Adipocyte (in vitro differentiated cells): ENCODE data around the gene IFNL3.
"Not testable (repeated sequence)": the region's sequence is repeated elsewhere in the genome, so short reads cannot be mapped to it uniquely, and the experiment has no call there.

Experiments used
- DNase-seq: peaks from one replicate; pipeline ENCODE4 v3.0.0-alpha.2; 2015; ENCODE audit warnings: low read depth
- H3K27me3 ChIP-seq: replicated peaks from 2 replicates; pipeline ENCODE4 v1.7.0; 2013; ENCODE audit warnings: mild to moderate bottlenecking, low read length, moderate library complexity; ENCODE audit not compliant: control insufficient read depth, insufficient read depth
- H3K36me3 ChIP-seq: 2 replicates; pipeline ENCODE4 v1.7.0; 2013; ENCODE audit warnings: low read length, mild to moderate bottlenecking, moderate library complexity; ENCODE audit not compliant: control insufficient read depth, insufficient read depth, severe bottlenecking
- H3K4me1 ChIP-seq: 2 replicates; pipeline ENCODE4 v1.7.0; 2013; ENCODE audit warnings: mild to moderate bottlenecking, low read length, moderate library complexity; ENCODE audit not compliant: control insufficient read depth, insufficient read depth
- H3K4me3 ChIP-seq: 2 replicates; pipeline ENCODE4 v1.7.0; 2013; ENCODE audit warnings: mild to moderate bottlenecking, low read length, moderate library complexity
- H3K9ac ChIP-seq: 2 replicates; pipeline ENCODE4 v1.7.0; 2013; ENCODE audit warnings: mild to moderate bottlenecking, low read length, moderate library complexity
- H3K9me3 ChIP-seq: 2 replicates; pipeline ENCODE4 v1.7.0; 2013; ENCODE audit warnings: mild to moderate bottlenecking, low read length, moderate library complexity; ENCODE audit not compliant: control insufficient read depth

IFNL3 gene

GRCh38 chr19:39244410-39245100 lies at the start of gene IFNL3:
TSS of gene IFNL3 (minus strand) at chr19:39245006. CDS start at chr19:39244967, 39 bp downstream.
- H3K27me3 ChIP-seq: peaks cover 25% of the 10 kb centered on the region
- not testable (repeated sequence) for H3K36me3 ChIP-seq

GRCh38 chr19:39293394-39293793 lies 48.6 kb upstream of the IFNL3 start:
- Histone ChIP-seq H3K9ac (no peak overlapping the region), H3K4me1 (no peaks in the 10 kb centered on the region), H3K36me3 (no peaks in the 10 kb centered on the region), H3K4me3 (no peak overlapping the region), H3K9me3 (no peaks in the 10 kb centered on the region), H3K27me3 (peaks cover 54% of the 10 kb centered on the region)
- DNase-seq: no peak

More at GRCh38 chr19:39244410-39245100, at the start of gene IFNL3:
- not testable (repeated sequence) for H3K9ac ChIP-seq, H3K4me3 ChIP-seq, H3K9me3 ChIP-seq, H3K4me1 ChIP-seq, DNase-seq

GRCh38 chr19:39284032-39284431 lies 39.2 kb upstream of the IFNL3 start:
- H3K27me3 ChIP-seq: peaks cover 11% of the 10 kb centered on the region
- no peak for DNase-seq

DNA sequence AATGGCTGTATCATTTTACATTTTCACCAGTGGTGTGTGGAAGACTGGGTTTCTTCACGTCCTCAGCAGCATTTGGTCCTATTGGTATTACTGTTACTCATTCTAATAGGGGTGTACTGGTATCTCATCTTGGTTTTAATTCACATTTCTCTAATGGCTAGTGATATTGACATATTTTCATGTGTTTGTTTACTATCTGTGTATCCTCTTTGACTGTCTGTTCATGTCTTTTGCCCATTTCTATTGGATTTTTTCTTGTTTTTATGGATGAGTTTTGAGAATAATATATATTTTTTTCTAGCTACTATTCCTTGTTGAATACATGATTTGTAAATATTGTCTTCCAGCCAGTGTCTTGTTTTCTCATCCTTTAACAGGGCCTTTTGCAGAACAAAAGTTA lies 37.2 kb upstream of the IFNL3 start:
- no peaks in the 10 kb centered on the region for H3K4me1 ChIP-seq
- peaks cover 18% of the 10 kb centered on the region for H3K9me3 ChIP-seq
- no peak for DNase-seq
- H3K9ac ChIP-seq: no peak overlapping the region
- no peaks in the 10 kb centered on the region for H3K36me3 ChIP-seq
- H3K4me3 ChIP-seq: no peak overlapping the region
- peaks cover 22% of the 10 kb centered on the region for H3K27me3 ChIP-seq

More at GRCh38 chr19:39284032-39284431, 39.2 kb upstream of the IFNL3 start:
- no peak overlapping the region for H3K9ac ChIP-seq
- no peak overlapping the region for H3K4me3 ChIP-seq
- H3K36me3 ChIP-seq: no peaks in the 10 kb centered on the region
- peaks cover 29% of the 10 kb centered on the region for H3K9me3 ChIP-seq
- H3K4me1 ChIP-seq: no peaks in the 10 kb centered on the region

DNA sequence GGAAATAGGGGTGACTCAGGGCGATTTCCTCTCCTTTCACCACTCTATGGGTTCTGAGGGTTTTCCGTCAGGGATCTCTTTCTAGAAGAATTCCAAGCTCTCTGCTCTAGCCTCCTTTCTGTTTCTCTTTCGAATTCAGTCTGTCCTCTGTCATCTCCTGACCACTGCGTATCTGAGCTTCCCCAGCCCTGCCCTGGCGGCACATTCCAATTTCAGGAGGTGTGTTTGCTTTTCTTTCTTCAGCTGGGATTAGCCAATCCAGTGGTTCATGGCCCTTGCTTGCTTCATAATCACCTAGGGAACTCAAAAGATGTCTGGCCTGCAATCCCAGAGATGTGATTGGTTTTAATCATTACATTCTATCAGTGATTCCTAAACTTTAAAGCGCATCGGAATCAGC lies 32.8 kb upstream of the IFNL3 start:
- DNase-seq: no peak
- no peak overlapping the region for H3K4me3 ChIP-seq
- no peaks in the 10 kb centered on the region for H3K36me3 ChIP-seq
- H3K4me1 ChIP-seq: no peaks in the 10 kb centered on the region
- H3K27me3 ChIP-seq: peaks cover 37% of the 10 kb centered on the region
- no peak overlapping the region for H3K9ac ChIP-seq
- peaks cover 14% of the 10 kb centered on the region for H3K9me3 ChIP-seq

DNA sequence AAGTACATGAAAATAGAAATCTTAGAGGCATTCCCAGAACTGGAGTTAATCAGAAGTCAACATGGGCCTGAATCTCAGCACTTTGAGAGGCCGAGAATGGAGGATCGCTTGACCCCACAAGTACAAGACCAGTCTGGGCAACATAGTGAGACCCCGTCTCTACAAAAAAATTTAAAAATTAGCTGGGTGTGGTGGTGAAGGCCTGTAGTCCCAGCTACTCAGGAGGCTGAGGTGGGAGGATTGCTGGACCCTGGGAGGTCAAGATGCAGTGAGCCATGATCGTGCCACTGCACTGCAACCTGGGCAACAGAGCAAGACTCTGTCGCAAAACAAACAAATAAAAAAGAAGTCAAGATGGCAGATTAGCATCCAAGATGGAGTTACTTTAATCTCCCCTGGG lies 31.9 kb upstream of the IFNL3 start:
- H3K4me1 ChIP-seq: no peaks in the 10 kb centered on the region
- peaks cover 37% of the 10 kb centered on the region for H3K27me3 ChIP-seq
- no peaks in the 10 kb centered on the region for H3K36me3 ChIP-seq
- H3K9me3 ChIP-seq: peaks cover 8% of the 10 kb centered on the region
- H3K4me3 ChIP-seq: no peak overlapping the region
- no peak overlapping the region for H3K9ac ChIP-seq
- DNase-seq: no peak

GRCh38 chr19:39275578-39275977 lies 30.8 kb upstream of the IFNL3 start:
- peaks cover 44% of the 10 kb centered on the region for H3K27me3 ChIP-seq
- no peak for DNase-seq
- no peaks in the 10 kb centered on the region for H3K36me3 ChIP-seq
- H3K9me3 ChIP-seq: no peaks in the 10 kb centered on the region
- no peaks in the 10 kb centered on the region for H3K4me1 ChIP-seq
- H3K4me3 ChIP-seq: no peak overlapping the region
- H3K9ac ChIP-seq: no peak overlapping the region

- peaks cover 41% of the 10 kb centered on the region for H3K27me3 ChIP-seq
- H3K4me1 ChIP-seq, H3K36me3 ChIP-seq, H3K9ac ChIP-seq, DNase-seq, H3K4me3 ChIP-seq, H3K9me3 ChIP-seq: not testable (repeated sequence)
Measured at GRCh38 chr19:39273859-39274258, 29.1 kb upstream of the IFNL3 start.

GRCh38 chr19:39270036-39270871 lies 25.4 kb upstream of the IFNL3 start:
- no peak overlapping the region for H3K4me3 ChIP-seq
- H3K27me3 ChIP-seq: peaks cover 20% of the 10 kb centered on the region
- DNase-seq: no peak
- no peak overlapping the region for H3K9ac ChIP-seq
- H3K9me3 ChIP-seq: no peaks in the 10 kb centered on the region
- H3K4me1 ChIP-seq: no peaks in the 10 kb centered on the region
- H3K36me3 ChIP-seq: no peaks in the 10 kb centered on the region

- H3K9me3 ChIP-seq, H3K4me3 ChIP-seq, H3K9ac ChIP-seq, H3K36me3 ChIP-seq, H3K4me1 ChIP-seq, DNase-seq: not testable (repeated sequence)
- H3K27me3 ChIP-seq: peaks cover 21% of the 10 kb centered on the region
Measured at GRCh38 chr19:39269369-39269768, 24.6 kb upstream of the IFNL3 start.

GRCh38 chr19:39268531-39269223 lies 23.9 kb upstream of the IFNL3 start:
- not testable (repeated sequence) for H3K4me1 ChIP-seq, H3K36me3 ChIP-seq, H3K9me3 ChIP-seq, DNase-seq, H3K4me3 ChIP-seq, H3K9ac ChIP-seq
- peaks cover 28% of the 10 kb centered on the region for H3K27me3 ChIP-seq
